ENCODE measurements around the gene SH3BP4. TPM values are rescaled to one million over a fixed set of nuclear protein-coding genes. Genes with fewer than 3 reads are reported as not detected.

Gene SH3BP4
- total RNA-seq, 1 experiment from 2014 or later: not detected

DNA sequence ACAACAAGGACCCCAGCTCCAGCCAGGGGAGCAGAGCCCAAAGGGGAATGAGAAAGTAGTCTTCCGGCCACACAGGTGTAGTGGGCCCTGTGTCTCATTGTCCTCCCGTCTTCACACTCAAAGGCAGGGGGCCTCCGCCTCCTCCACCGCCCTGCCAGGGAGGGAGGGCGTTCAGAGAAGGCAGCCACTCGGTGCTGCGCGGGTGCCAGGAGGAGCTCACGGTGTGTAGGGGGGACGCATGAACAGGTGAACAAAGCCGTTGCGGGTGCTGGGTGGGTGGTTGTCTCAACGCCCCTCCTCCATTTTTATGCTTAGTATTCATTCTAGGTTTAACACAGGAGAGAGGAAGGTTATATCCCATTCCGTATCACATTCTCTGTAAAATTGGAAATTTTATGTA is 36.7 kb downstream of the SH3BP4 start:
- no peak overlapping the region for H3K27ac ChIP-seq (ENCODE audit: low read length)
- no peak overlapping the region for H3K4me2 ChIP-seq (ENCODE audit: low read depth, low read length, poor library complexity, severe bottlenecking)
- H3K36me3 ChIP-seq (ENCODE audit: insufficient read depth, low read length): no peaks in the 10 kb centered on the region
- no peaks in the 10 kb centered on the region for H3K4me1 ChIP-seq (ENCODE audit: low read length)
- no peak overlapping the region for H3K9ac ChIP-seq (ENCODE audit: low read length)
- H2AFZ ChIP-seq (ENCODE audit: low read length): no peak overlapping the region
- H3K79me2 ChIP-seq (ENCODE audit: low read length): no peaks in the 10 kb centered on the region
- DNase-seq: no peak
- no peaks in the 10 kb centered on the region for H3K27me3 ChIP-seq (ENCODE audit: low read length)
- H4K20me1 ChIP-seq (ENCODE audit: insufficient read depth, low read depth, low read length): no peaks in the 10 kb centered on the region
- H3K9me3 ChIP-seq (ENCODE audit: low read length): no peaks in the 10 kb centered on the region
- no peak overlapping the region for H3K4me3 ChIP-seq (ENCODE audit: low read length)
- H3K9me2 ChIP-seq (replicated peaks; ENCODE audit: insufficient read depth, low read length): no peaks in the 10 kb centered on the region

- Histone ChIP-seq H3K9me3 (ENCODE audit: low read length) (no peaks in the 10 kb centered on the region), H3K4me2 (ENCODE audit: low read depth, low read length, poor library complexity, severe bottlenecking) (no peak overlapping the region), H3K27ac (ENCODE audit: low read length) (no peak overlapping the region), H3K4me3 (ENCODE audit: low read length) (no peak overlapping the region), H3K9ac (ENCODE audit: low read length) (no peak overlapping the region), H3K4me1 (ENCODE audit: low read length) (no peaks in the 10 kb centered on the region), H2AFZ (ENCODE audit: low read length) (no peak overlapping the region), H3K36me3 (ENCODE audit: insufficient read depth, low read length) (no peaks in the 10 kb centered on the region), H4K20me1 (ENCODE audit: insufficient read depth, low read depth, low read length) (no peaks in the 10 kb centered on the region), H3K27me3 (ENCODE audit: low read length) (no peaks in the 10 kb centered on the region), H3K79me2 (ENCODE audit: low read length) (no peaks in the 10 kb centered on the region), H3K9me2 (replicated peaks; ENCODE audit: insufficient read depth, low read length) (no peaks in the 10 kb centered on the region)
- no peak for DNase-seq
Observed at GRCh38 chr2:234989183-234989701, 37.4 kb downstream of the SH3BP4 start.

DNA sequence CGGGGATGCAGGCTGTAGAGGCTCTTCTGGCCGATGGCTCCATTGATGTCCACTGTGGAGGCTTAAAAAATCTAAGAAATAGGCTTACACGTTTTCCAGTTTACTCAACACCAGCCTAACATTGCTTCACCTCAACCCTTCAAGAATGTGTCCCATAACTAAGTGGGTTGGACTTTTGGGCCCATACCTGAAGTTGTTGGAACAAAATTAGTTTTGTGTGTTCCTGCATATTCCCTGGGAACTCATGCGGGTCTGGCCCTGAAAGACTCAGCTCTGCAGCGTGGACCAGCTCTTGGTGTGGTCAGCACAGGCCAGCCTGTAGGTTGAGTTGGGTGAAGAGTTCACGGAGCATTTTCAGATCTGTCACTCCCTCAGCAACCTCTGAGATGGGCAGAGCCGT is 38.5 kb downstream of the SH3BP4 start:
- Histone ChIP-seq H3K4me1 (ENCODE audit: low read length) (no peaks in the 10 kb centered on the region), H3K27ac (ENCODE audit: low read length) (no peak overlapping the region), H4K20me1 (ENCODE audit: insufficient read depth, low read depth, low read length) (no peaks in the 10 kb centered on the region), H3K9me3 (ENCODE audit: low read length) (no peaks in the 10 kb centered on the region), H3K9ac (ENCODE audit: low read length) (no peak overlapping the region), H3K4me2 (ENCODE audit: low read depth, low read length, poor library complexity, severe bottlenecking) (no peak overlapping the region), H3K9me2 (replicated peaks; ENCODE audit: insufficient read depth, low read length) (no peaks in the 10 kb centered on the region), H3K27me3 (ENCODE audit: low read length) (no peaks in the 10 kb centered on the region), H3K79me2 (ENCODE audit: low read length) (no peaks in the 10 kb centered on the region), H2AFZ (ENCODE audit: low read length) (no peak overlapping the region), H3K36me3 (ENCODE audit: insufficient read depth, low read length) (no peaks in the 10 kb centered on the region), H3K4me3 (ENCODE audit: low read length) (no peak overlapping the region)
- DNase-seq: no peak

DNA sequence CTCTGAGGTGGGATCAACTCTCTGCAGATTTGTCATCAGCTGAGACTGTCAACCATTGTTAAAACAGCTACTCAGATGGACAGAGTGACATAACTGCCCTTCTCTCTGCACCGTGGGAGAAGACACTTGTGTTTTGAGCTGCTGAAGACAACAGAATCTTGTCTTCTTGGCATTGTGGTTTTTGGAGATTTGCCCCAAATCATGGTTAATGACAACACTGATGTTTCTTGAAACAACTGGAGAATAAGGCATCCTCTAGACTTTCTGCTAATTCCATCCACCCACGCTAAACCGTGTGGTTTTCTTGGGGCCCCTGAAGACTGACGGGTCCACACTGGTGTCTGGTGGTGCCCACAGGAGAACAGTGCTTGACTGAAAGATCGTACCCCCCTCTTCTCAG is 39.5 kb downstream of the SH3BP4 start:
- H3K9me2 ChIP-seq (replicated peaks; ENCODE audit: insufficient read depth, low read length): no peaks in the 10 kb centered on the region
- no peaks in the 10 kb centered on the region for H4K20me1 ChIP-seq (ENCODE audit: insufficient read depth, low read depth, low read length)
- H3K4me1 ChIP-seq (ENCODE audit: low read length): no peaks in the 10 kb centered on the region
- no peak overlapping the region for H3K9ac ChIP-seq (ENCODE audit: low read length)
- no peak overlapping the region for H3K4me2 ChIP-seq (ENCODE audit: low read depth, low read length, poor library complexity, severe bottlenecking)
- H3K27ac ChIP-seq (ENCODE audit: low read length): no peak overlapping the region
- H3K79me2 ChIP-seq (ENCODE audit: low read length): no peaks in the 10 kb centered on the region
- H3K4me3 ChIP-seq (ENCODE audit: low read length): no peak overlapping the region
- no peak overlapping the region for H2AFZ ChIP-seq (ENCODE audit: low read length)
- no peaks in the 10 kb centered on the region for H3K27me3 ChIP-seq (ENCODE audit: low read length)
- DNase-seq: no peak
- H3K36me3 ChIP-seq (ENCODE audit: insufficient read depth, low read length): no peaks in the 10 kb centered on the region
- no peaks in the 10 kb centered on the region for H3K9me3 ChIP-seq (ENCODE audit: low read length)

DNA sequence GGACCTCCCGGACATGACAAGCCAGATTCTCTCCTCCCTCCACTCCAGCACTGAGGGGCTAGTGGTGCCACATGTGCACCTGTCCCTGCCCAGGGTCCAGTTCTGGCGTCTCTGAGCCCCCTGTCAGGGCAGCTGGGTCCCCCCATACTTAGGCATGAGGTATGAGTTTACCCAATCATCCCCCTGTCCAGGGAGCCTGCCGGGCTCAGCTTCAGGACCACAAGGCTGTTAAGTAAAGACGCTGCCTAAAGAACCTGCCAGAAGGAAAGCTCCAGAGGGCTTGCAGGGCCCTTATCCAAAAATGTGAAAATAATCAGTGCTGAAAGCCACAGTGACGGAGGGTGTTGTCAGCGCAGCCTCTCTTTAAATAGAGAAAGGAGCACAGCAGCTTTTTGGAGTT is 40.0 kb downstream of the SH3BP4 start:
- Histone ChIP-seq H3K4me1 (ENCODE audit: low read length) (no peaks in the 10 kb centered on the region), H3K27me3 (ENCODE audit: low read length) (no peaks in the 10 kb centered on the region), H2AFZ (ENCODE audit: low read length) (no peak overlapping the region), H3K9me3 (ENCODE audit: low read length) (no peaks in the 10 kb centered on the region), H3K4me3 (ENCODE audit: low read length) (no peak overlapping the region), H3K9ac (ENCODE audit: low read length) (no peak overlapping the region), H3K79me2 (ENCODE audit: low read length) (no peaks in the 10 kb centered on the region), H3K9me2 (replicated peaks; ENCODE audit: insufficient read depth, low read length) (no peaks in the 10 kb centered on the region), H3K4me2 (ENCODE audit: low read depth, low read length, poor library complexity, severe bottlenecking) (no peak overlapping the region), H4K20me1 (ENCODE audit: insufficient read depth, low read depth, low read length) (no peaks in the 10 kb centered on the region), H3K36me3 (ENCODE audit: insufficient read depth, low read length) (no peaks in the 10 kb centered on the region), H3K27ac (ENCODE audit: low read length) (no peak overlapping the region)
- DNase-seq: no peak

DNA sequence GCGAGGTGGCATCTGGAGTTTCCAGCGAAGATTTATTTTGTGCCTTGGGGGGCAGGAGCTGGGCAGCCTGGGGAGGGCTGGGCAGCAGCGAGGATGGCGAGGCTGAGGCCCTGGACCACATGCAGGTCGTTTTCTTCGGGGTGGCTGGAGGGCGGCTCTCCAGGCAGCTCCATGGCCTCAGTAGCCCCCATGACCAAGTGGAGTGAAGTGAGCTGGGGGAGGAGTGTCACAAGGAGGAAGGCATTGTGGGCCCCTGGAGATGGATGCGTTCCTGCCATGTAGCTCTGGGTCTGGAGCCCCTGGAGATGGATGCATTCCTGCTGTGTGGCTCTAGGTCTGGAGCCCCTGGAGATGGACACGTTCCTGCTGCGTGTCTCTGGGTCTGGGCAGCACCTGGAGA is 40.4 kb downstream of the SH3BP4 start:
- no peak overlapping the region for H3K27ac ChIP-seq (ENCODE audit: low read length)
- H4K20me1 ChIP-seq (ENCODE audit: insufficient read depth, low read depth, low read length): no peaks in the 10 kb centered on the region
- no peak overlapping the region for H2AFZ ChIP-seq (ENCODE audit: low read length)
- no peak overlapping the region for H3K9ac ChIP-seq (ENCODE audit: low read length)
- H3K9me3 ChIP-seq (ENCODE audit: low read length): no peaks in the 10 kb centered on the region
- H3K4me3 ChIP-seq (ENCODE audit: low read length): no peak overlapping the region
- H3K9me2 ChIP-seq (replicated peaks; ENCODE audit: insufficient read depth, low read length): no peaks in the 10 kb centered on the region
- DNase-seq: no peak
- H3K36me3 ChIP-seq (ENCODE audit: insufficient read depth, low read length): no peaks in the 10 kb centered on the region
- no peaks in the 10 kb centered on the region for H3K27me3 ChIP-seq (ENCODE audit: low read length)
- no peaks in the 10 kb centered on the region for H3K79me2 ChIP-seq (ENCODE audit: low read length)
- H3K4me2 ChIP-seq (ENCODE audit: low read depth, low read length, poor library complexity, severe bottlenecking): no peak overlapping the region
- H3K4me1 ChIP-seq (ENCODE audit: low read length): no peaks in the 10 kb centered on the region

DNA sequence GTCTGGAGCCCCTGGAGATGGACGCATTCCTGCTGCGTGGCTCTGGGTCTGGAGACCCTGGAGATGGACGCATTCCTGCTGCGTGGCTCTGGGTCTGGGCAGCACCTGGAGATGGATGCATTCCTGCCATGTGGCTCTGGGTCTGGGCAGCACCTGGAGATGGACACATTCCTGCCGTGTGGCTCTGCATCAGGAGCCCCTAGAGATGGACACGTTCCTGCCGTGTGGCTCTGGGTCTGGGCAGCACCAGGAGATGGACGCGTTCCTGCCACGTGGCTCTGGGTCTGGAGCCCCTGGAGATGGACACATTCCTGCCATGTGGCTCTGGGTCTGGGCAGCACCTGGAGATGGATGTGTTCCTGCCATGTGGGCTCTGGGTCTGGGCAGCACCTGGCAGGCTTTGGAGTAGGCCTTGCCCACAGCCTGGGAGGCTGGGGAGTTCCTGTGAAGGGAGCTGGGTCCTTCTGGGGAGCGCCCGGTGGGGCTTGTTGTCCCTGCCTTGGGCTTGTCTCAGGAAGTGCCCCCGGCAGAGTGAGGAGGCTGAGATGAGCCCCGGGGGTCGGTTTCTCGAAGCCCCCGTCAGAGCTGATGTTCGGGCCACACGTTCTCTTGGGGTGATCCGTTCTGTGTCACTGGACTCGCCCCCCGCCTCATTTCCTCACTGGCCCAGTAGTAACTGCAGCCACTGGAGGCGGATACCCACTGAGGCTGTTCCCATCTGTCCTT is 41.0 kb downstream of the SH3BP4 start:
- Histone ChIP-seq H3K27ac (ENCODE audit: low read length) (no peak overlapping the region), H3K79me2 (ENCODE audit: low read length) (no peaks in the 10 kb centered on the region)

GRCh38 chr2:234993541-234993981 is 41.7 kb downstream of the SH3BP4 start:
- H4K20me1 ChIP-seq (ENCODE audit: insufficient read depth, low read depth, low read length): no peaks in the 10 kb centered on the region
- no peak for DNase-seq
- H2AFZ ChIP-seq (ENCODE audit: low read length): no peak overlapping the region

More for the DNA sequence above, 41.0 kb downstream of the SH3BP4 start:
- no peaks in the 10 kb centered on the region for H4K20me1 ChIP-seq (ENCODE audit: insufficient read depth, low read depth, low read length)
- H3K27me3 ChIP-seq (ENCODE audit: low read length): no peaks in the 10 kb centered on the region
- H3K4me2 ChIP-seq (ENCODE audit: low read depth, low read length, poor library complexity, severe bottlenecking): no peak overlapping the region
- H3K9me3 ChIP-seq (ENCODE audit: low read length): no peaks in the 10 kb centered on the region
- no peak overlapping the region for H3K4me3 ChIP-seq (ENCODE audit: low read length)
- H3K9me2 ChIP-seq (replicated peaks; ENCODE audit: insufficient read depth, low read length): no peaks in the 10 kb centered on the region
- no peaks in the 10 kb centered on the region for H3K4me1 ChIP-seq (ENCODE audit: low read length)
- no peak overlapping the region for H2AFZ ChIP-seq (ENCODE audit: low read length)
- no peak overlapping the region for H3K9ac ChIP-seq (ENCODE audit: low read length)
- no peaks in the 10 kb centered on the region for H3K36me3 ChIP-seq (ENCODE audit: insufficient read depth, low read length)
- no peak for DNase-seq

More at GRCh38 chr2:234993541-234993981, 41.7 kb downstream of the SH3BP4 start:
- Histone ChIP-seq H3K9me2 (replicated peaks; ENCODE audit: insufficient read depth, low read length) (no peaks in the 10 kb centered on the region), H3K4me1 (ENCODE audit: low read length) (no peaks in the 10 kb centered on the region), H3K4me2 (ENCODE audit: low read depth, low read length, poor library complexity, severe bottlenecking) (no peak overlapping the region), H3K27ac (ENCODE audit: low read length) (no peak overlapping the region), H3K9ac (ENCODE audit: low read length) (no peak overlapping the region), H3K79me2 (ENCODE audit: low read length) (no peaks in the 10 kb centered on the region), H3K9me3 (ENCODE audit: low read length) (no peaks in the 10 kb centered on the region), H3K36me3 (ENCODE audit: insufficient read depth, low read length) (no peaks in the 10 kb centered on the region), H3K27me3 (ENCODE audit: low read length) (no peaks in the 10 kb centered on the region), H3K4me3 (ENCODE audit: low read length) (no peak overlapping the region)

Measured in Karpas-422 (cell line).